NCI-H2196 (cell line): Measurements from ENCODE around the gene USP3.
"Not testable (repeated sequence)": the region's sequence is repeated elsewhere in the genome, so short reads cannot be mapped to it uniquely, and the experiment has no call there.

Experiments
- DNase-seq: peaks from one replicate; lab custom pipeline; 2025; ENCODE audit not compliant: unreplicated experiment; lab: John Stamatoyannopoulos, UW

USP3 gene

DNA sequence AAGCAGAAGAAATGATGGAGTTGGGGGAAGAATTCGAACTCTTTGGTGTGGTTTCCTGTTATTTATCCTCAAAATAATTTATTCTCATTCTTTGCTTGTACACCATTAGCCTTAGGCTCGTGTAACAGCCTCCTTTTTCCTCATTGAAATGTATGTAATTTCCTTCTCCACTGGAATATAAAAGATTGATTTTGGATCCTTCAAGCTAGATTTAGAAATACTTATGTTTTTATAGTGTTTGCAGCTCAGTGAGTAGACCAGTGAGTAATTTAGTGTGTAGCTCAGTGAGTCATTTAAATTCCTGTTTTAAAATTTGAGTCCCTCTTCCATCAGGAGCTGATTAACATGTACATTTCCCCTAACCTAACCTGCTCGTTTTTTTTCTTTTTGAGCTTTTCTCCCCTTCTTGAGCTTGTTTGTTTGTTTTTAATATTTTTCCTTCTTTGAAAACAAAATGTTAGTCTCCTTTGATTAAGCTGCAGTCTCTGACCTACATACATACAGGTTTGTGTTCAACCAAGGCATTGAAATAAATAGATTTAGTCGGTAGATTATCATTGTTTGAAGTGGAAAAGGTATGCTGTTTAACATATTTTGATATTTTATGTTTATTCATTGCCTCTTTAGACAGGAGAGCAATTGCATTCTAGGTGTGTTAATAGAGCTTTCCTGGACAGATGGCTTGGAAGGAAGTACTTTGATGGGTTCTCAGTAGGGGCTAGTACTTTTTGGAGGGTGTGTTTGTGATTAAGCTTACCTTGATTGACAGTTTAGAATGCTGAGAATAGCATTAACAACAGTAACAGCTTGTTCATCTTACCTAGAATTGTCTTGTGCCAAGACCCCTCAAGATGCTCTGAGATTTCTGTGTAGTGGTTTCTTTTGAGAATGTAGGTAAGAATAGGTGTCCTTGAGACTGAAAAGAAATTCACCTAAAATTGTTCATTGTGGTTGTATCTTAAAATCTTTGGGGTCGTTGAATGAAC, 5.9 kb downstream of the USP3 start:
- no peak for DNase-seq

DNA sequence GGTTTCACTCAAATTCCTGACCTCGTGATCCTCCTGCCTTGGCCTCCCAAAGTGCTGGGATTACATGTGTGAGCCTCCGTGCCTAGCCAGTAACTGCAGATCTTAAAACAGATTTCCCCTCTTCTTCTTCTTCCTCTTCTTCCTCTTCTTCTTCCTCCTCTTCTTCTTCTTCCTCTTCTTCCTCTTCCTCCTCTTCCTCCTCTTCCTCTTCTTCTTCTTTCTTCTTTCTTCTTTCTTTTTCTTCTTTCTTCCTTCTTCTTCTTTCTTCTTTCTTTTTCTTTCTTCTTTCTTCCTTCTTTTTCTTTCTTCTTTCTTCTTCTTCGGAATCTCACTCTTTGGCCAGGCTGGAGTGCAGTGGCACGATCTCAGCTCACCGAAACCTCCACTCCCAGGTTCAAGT, 7.8 kb downstream of the USP3 start:
- DNase-seq = no peak

DNA sequence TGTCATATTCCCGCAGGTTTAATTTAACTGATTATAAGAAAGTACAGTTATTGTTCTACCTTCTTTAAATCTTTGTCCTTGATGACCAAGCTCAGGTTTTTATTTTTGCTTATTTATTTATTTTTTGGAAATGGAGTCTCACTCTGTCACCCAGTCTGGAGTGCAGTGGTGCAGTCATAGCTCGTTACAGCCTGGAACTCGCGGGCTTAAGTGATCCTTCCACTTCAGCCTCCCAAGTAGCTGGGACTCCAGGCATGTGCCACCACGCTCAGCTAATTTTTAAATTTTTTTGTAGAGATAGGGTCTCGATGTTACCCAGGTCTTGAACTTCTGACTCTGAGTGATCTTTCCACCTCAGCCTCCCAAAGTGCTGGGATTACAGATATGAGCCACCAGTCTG, 8.9 kb downstream of the USP3 start:
- DNase-seq = no peak

DNA sequence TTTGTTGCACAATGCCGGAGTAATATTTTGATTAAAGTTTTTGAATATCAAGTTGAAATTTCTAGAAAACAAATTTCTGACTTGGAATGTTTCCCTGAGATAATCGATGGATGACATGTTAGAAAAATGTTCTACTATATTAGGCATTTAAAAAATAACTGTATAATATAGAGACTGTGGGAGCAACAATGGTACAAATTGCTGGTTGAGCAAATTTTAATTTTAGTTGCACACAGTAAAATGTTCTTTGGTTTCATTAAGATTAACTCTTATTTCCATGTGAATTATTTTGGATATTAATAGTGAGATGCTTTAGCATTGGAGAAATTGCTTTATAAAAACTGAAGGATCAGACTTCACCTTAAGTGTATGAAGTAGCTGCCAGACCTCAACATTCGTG, 9.3 kb downstream of the USP3 start:
- no peak for DNase-seq

DNA sequence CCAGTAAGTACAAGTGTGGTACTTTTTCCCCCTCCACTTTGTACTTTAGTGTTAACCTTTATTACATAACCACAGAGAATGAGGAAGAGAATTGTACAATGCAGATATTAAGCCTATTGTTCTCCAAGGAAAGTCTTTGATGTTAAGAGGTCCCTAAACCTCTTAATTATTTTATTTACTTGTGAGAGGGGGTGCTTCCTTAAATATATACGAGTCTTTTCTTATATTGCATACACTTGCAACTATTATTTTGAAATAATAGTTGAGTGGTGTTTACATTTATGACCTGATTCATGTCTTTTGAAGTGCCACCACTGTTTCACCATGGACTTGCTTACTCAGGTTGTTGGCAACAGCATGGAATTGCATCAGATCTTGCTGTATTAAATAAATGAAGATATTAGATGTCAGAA, 10.1 kb downstream of the USP3 start:
- no peak for DNase-seq

DNA sequence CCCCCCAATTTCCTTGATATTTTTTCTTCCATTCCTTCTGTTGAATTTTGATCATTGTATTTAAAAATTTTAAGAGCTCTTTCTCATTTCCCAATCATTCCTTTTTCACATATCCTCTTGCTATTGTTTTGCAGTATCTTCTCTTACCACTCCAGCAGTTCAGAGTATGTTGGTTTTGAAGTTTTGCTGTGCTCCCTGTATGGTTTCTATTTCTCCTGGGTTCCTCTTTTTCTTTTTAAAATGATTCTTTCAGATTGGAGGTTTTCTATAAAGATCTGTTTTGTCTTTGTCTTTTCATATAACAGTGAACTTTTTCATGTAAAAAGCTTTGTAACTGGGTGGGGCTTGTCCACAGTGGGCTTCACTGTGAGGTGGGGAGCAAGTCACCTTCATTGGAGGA, 12.8 kb downstream of the USP3 start:
- no peak for DNase-seq

DNA sequence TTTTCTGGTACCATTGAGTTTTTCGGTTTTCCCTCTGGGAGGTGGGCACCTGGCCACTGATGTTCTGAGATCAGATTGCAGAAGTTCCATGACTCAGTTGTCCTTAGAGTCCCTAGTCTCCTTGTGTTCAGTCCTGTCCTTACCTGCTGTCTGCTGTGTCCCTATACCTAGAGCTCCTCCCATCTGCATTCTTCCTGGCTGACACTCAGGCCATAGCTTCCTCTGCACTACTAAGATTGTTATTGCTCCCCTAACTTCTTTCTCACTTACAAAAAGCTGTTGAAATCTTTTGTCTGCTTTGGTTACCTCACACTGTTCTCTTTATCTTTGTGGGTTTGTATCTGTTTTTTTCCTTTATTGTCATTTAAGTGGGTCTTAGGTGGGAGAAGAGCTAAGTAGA, 13.2 kb downstream of the USP3 start:
- DNase-seq = no peak

DNA sequence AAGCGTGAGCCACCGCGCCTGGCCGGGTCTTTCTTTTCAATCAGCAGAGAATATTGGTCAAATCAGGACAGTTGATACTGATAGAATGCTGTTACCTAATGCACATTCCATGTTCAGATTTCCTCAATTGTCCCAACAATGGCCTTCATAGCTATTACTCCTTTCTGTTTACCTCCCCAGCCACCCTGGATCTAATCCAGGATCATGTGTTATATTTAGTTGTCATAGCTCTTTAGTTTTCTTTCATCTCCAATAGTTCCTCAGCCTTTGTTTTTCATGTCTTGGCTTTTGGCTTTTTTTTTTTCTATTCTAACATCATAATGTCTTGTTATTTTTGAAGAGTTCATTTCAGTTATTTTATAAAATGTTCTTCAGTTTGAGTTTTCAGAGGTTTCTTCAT, 14.6 kb downstream of the USP3 start:
- DNase-seq = no peak

DNA sequence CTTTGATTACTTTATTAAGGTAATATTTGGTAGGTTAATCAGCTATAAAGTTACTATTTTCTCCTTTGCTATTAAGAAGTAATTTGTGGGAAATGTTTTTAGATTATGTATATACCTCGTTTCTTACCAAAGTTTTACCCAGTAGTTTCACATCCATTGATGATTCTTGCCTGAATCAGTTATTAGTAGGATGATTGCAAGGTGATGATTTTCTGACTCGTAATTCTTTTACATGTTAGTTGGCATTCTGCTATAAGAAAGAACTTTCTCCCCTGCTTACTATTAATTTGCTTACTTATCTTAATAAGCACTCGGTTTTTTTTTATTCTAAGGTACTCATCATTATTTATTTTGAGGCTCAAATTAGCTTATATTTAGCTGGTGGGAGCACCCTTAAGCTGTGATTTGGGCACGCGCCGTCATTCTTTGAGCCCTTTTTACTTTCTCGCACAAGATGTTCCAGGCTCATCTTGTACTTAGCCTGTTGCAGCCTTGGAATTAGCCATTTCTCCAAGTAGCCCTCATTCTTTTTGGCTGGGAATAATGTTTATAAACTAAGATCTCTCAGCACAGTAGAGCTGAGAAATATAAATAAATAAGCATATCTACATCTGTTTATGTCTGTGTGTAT, 15.3 kb downstream of the USP3 start:
- no peak for DNase-seq

DNA sequence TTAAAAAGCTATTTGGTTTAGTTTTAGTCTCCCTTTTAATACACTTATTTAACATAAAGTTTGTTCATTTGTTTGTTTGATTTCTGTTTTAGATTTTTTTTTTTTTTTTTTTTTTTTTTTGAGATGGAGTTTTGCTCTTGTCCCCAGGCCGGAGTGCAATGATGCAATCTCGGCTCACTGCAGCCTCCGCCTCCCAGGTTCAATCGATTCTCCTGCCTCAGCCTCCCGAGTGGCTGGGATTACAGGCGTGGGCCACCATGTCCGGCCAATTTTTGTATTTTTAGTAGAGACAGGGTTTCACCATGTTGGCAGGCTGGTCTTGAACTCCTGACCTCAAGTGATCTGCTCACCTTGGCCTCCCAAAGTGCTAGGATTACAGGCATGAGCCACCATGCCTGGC, 16.1 kb downstream of the USP3 start:
- not testable (repeated sequence) for DNase-seq

DNA sequence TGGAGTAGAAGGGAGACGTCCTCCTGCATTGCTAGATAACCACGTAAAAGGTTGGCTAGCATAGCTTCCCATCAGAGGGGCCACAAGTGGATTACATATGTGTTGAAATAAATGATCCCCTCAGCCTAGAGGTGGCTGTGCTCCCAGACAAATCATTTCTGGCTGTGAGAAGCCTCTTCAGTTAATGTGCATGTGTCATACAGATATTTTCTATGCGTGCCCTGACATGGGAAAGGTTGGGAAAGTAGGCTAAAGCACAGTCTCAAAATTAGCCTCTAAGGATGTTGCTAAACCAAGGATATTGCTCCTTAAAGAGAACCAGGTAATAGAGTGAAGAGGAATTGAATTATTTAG, 17.8 kb downstream of the USP3 start:
- DNase-seq = no peak

DNA sequence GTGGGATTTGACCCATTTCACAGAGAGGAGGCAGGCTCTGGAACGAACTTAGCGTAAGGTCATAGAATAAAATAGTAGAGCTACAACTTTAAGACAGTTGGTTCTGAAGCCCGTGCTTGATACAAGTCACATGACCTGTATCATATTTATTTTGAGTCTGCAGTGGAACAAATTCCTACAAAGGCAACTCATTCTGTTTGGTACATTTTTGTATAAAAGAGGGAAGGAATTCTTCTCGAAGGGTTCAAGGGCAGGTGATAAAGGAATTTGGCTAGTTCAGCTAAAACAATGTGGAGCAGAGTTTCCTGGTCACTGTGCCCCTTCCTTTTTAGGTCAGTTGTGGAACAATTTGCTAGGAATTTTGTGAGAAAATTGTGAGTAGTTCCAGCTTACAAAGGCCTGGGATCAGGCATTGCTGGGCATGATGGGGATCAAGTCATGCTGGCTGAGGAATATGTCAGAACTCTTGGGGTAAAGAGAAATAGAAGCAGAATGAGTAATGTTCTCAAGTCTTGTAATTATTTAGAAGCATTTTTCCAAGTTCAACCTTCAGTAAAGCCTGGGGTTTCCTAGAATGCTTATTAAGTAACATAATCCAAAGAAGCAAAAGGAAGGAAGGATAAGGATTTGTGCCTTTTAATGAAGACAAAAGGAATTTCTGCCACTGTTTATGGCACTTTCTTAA, 19.1 kb downstream of the USP3 start:
- DNase-seq = no peak

DNA sequence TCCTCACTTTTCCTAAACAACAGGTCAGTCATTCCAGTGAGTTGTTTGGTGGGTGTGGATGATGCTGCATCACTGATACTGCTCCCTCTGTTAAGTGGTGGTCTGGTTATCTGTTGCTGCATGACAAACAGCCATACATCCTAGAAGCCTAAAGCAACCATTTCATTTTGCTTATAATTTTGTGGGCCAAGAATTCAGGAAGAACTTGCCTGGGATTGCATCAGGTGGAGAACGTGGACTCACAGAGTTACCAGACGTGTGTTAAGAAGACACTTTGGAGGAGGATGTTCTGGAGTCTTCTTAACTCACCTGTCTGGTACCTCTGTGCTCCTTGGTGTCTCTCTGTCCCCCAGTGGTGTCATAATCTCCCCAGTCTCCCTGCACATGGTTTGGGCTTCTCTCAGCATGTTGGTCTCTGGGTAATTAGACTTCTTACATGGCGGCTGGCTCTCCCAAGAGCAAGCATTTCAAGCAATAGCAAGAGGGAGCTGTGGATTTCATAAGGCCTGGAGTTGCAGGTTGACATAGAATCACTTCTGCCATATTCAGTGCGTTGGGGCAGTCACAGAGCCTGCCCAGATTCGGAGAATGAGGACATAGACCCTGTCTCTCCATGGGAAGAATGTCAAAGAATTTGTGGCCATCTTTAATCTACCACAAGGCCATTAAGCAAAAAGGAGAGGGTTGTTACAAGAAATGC, 20.1 kb downstream of the USP3 start:
- DNase-seq = no peak

DNA sequence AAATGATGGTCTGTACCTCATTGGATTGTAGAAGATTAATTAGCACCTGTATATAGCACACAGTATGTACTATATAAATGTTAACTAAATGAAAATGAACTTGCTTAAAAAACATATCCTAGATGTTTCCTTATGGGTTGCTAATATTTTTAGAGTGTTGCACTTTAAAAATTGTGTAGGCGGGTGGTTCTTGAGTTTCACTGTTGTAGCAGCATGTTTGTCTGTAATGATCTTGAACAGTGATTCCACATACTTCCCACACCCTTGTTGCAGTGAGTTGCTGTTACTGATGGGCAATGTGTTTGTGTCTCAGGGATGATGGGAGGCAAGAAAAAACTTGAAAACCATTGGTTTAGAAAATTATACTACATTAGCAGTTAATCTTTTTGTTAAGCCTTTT, 22.0 kb downstream of the USP3 start:
- no peak for DNase-seq

DNA sequence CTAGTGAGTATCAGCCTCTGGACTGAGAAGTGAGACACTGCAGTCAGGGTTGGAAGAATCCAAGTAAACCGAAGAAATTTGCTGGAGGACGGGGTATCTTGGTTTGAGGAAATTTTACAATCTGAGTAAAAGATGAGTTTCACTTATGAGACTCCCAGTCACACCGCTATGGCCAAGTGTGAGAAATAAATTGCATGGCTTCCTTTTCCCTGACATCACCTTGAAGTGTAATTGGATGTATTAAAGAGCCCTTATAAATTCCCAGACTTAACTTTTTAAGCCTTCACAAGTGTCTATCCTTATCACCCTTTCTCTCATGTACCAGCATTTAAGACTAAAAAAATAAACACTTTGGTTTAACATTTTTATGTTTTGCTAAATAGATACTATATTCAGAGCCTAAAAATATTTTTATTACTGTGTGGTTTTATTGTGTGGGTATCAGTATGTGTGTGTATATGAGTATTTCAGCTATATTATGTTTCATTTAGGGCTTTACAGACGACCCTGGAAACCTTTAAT, 23.8 kb downstream of the USP3 start:
- DNase-seq = no peak

DNA sequence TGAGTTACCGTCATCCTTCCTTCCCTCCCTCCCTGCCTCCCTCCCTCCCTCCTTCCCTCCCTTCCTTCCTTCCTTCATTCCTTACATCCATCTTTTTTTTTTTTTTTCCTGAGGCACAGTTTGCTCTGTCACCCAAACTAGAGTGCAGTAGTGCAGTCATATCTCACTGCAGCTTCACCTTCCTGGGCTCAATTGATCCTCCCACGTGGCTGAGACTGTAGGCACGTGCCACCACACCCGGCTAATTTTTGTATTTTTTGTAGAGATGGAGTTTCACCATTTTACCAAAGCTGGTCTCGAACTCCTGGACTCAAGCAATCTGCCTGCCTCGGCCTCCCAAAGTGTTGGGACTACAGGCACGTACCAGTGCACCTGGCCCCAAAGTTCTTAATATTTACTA, 25.8 kb downstream of the USP3 start:
- no peak for DNase-seq

DNA sequence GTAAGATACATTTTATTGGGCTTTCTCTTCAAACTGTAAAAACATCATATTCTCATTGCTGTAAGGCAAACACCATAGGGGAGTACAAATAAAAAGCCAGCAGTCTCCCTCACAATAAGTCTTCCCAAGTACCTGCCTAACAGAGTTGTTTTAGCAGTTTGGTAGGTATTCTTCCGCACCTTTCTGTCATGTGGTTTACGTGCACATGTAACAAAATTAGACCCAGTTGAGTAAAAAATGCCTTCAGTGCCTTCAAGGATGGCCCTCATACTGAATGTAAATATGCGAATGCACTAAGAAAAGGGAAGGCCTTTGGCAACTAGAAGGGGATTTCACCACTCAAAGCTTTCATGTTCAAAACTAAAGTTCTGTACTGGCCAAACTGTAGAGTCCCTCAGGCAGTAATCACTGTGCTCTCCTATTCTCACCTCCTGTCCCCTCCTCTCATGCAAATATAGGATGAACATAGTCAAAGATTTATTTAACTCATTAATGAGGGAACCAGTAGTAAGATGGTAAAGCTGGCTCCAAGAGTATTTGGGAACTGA, 26.4 kb downstream of the USP3 start:
- no peak for DNase-seq

DNA sequence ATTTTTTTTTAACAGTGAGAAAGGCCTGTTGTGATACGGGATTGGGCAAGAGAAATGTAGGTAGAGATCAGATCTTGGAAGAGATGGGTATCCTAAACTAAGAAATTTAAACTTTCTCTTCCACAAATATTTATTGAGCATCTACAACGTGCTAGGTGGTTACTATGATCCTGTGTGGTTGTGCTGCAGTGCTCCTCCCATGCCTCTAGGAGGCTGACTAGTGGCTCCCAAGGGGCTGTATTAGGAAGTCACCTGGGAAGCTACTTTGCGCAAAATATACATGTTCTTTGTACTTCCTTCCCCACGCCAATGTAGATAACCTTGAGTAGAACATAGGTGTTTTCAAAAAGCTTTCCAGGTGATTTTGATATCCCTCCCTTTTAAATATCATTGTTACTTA, 27.2 kb downstream of the USP3 start:
- DNase-seq = no peak

DNA sequence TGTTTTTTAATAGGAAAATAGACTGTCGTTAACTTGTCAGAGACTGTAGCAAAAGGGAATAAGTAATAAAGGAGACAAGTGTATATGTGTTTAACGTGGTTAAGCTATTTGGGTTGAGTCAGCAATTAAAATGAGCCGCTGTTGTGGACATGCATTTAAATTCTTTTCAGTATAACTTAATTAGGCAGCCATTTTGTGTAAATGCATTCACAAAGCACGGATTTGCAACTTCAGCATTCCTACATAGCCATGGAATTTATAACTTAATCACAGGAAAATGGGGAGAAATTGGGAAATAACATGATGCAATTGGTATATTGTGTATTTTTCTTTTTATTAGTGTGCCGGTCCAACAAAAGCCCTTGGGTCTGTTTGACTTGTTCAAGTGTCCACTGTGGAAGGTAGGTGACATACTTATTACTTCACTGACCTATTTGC, 27.9 kb downstream of the USP3 start:
- no peak for DNase-seq

DNA sequence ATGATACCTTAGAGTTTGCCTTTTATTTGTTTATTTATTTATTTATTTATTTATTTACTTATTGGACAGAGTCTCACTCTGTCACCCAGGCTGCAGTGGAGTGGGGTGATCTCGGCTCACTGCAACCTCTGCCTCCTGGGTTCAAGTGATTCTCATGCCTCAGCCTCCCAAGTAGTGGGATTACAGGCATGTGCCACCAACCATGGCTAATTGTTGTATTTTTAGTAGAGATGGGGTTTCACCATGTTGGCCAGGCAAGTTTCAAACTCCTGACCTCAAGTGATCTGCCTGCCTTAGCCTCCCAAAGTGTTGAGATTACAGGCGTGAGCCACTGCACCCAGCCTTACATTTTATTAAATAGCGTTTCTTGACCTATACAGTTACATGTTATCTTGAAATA, 30.5 kb downstream of the USP3 start:
- not testable (repeated sequence) for DNase-seq

DNA sequence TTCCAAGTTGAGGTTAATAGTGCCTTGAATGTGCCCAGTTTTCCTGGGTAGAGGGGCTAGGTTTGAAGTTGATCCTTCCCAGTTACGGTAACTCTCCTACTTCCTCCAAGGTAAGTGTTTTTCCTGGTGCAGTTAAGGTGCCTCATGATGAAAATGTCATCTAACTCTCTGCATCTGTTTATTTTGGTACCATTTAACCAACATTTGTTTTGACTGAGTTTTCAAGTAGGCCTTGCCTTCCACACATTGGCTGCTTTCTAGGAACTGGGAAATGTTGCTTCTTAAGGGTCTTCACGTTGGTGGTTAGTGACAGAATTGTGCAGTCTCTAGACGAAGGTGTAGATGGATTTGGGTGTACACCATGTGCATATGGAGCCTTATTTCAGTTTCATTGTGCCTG, 31.3 kb downstream of the USP3 start:
- DNase-seq = no peak
